Endothelial cell of umbilical vein (primary cell): ENCODE measurements around the gene NTRK2.

ENCODE experiments used
- CTCF ChIP-seq, 2 donors: IDR thresholded peaks; 1 replicate in 1 of 2; 2 replicates in 1 of 2; pipeline ENCODE4 v1.5.1; 2011; ENCODE audit warnings: low read length in 2 of 2, mild to moderate bottlenecking in 2 of 2, moderate library complexity in 2 of 2, control low read depth in 1 of 2, inconsistent platforms in 1 of 2, low read depth in 1 of 2; ENCODE audit not compliant: insufficient read depth in 1 of 2; ENCODE audit errors: extremely low read depth in 1 of 2
- EZH2 ChIP-seq: IDR thresholded peaks from 2 replicates; pipeline ENCODE4 v1.6.1; 2012; ENCODE audit warnings: borderline replicate concordance, low read depth, mild to moderate bottlenecking, moderate library complexity, low read length, inconsistent platforms; ENCODE audit not compliant: severe bottlenecking
- MAX ChIP-seq: IDR thresholded peaks from 2 replicates; pipeline ENCODE4 v1.6.1; 2011; ENCODE audit not compliant: insufficient read depth, insufficient read length

GRCh38 chr9:84722388-84722989, 53.0 kb downstream of the NTRK2 start:
- TF ChIP-seq CTCF (IDR thresholded peaks at IDR 0.05; ENCODE audit: extremely low read depth in 1 of 2, insufficient read depth in 1 of 2, low read depth in 1 of 2, low read length in 2 of 2) (no peak), MAX (no peak), EZH2 (no peak)
